Panc1 (cell line): ENCODE data around the gene RFTN1. TPM values are rescaled to one million over a fixed set of nuclear protein-coding genes. Genes with fewer than 3 reads are reported as not detected.

Experiments used
- ATAC-seq: fragments of 200-7000 bp; cut with Tn5 transposase; 2 replicates; pipeline ENCODE4 v1.9.1; 2020; ENCODE audit warnings: mild to moderate bottlenecking, moderate library complexity
- BruUV-seq: library from RNA; stranded (reverse); fragments of 400-500 nt; replicated peaks from 2 replicates; lab custom pipeline; 2021; lab: Mats Ljungman, UMichigan
- CTCF ChIA-PET: fragments of 300-600 bp; sonication (Branson Sonifier 250); formaldehyde crosslinking; loops from one replicate; lab custom pipeline; 2022; ENCODE audit warnings: antibody characterized with exemption; lab: Charles Lee
- POLR2A ChIA-PET: fragments of 300-600 bp; sonication (Branson Sonifier 250); formaldehyde crosslinking; loops from one replicate; lab custom pipeline; 2022; ENCODE audit warnings: antibody characterized with exemption; lab: Charles Lee
- DNase-seq: peaks from one replicate; pipeline ENCODE4 v3.0.0-alpha.2; 2010; ENCODE audit warnings: low read depth, low spot score
- H3K27ac ChIP-seq: 2 replicates; pipeline ENCODE4 v1.5.1; 2011; ENCODE audit warnings: mild to moderate bottlenecking, low read length, inconsistent platforms
- H3K27me3 ChIP-seq: fragments of 200-500 bp; sonication (Bioruptor generic); 2 replicates; pipeline ENCODE4 v1.6.0; 2014; ENCODE audit warnings: low read length, inconsistent platforms; ENCODE audit not compliant: control insufficient read depth, insufficient read depth
- H3K36me3 ChIP-seq: fragments of 200-500 bp; sonication (Bioruptor generic); 2 replicates; pipeline ENCODE4 v1.5.1; 2014; ENCODE audit warnings: inconsistent platforms, mild to moderate bottlenecking, low read length, moderate library complexity; ENCODE audit not compliant: control insufficient read depth, insufficient read depth
- H3K4me1 ChIP-seq: 2 replicates; pipeline ENCODE4 v1.5.1; 2011; ENCODE audit warnings: inconsistent platforms, mild to moderate bottlenecking, low read length, moderate library complexity; ENCODE audit not compliant: control insufficient read depth, insufficient read depth
- H3K4me3 ChIP-seq, 2 experiments: 2 replicates each; pipeline ENCODE4 v1.5.1; 2011 to 2012; ENCODE audit warnings: low read depth in 2 of 2, low read length in 2 of 2, mild to moderate bottlenecking in 2 of 2, inconsistent platforms in 1 of 2, moderate library complexity in 1 of 2
- H3K9me3 ChIP-seq: fragments of 200-500 bp; sonication (Bioruptor generic); 2 replicates; pipeline ENCODE4 v1.5.1; 2014; ENCODE audit warnings: low read depth, mild to moderate bottlenecking, inconsistent platforms, low read length, moderate library complexity; ENCODE audit not compliant: control insufficient read depth, insufficient read depth
- CTCF ChIP-seq: fragments of 450-650 bp; IDR thresholded peaks from 2 replicates; pipeline ENCODE4 v1.5.1; 2017; ENCODE audit warnings: mild to moderate bottlenecking
- POLR2AphosphoS5 ChIP-seq: IDR thresholded peaks from 2 replicates; pipeline ENCODE4 v1.6.1; 2012; ENCODE audit warnings: mild to moderate bottlenecking, low read depth, low read length, moderate library complexity
- SIN3A ChIP-seq: IDR thresholded peaks from 2 replicates; pipeline ENCODE4 v1.6.1; 2012; ENCODE audit warnings: low read depth, mild to moderate bottlenecking, low read length, moderate library complexity, borderline replicate concordance; ENCODE audit not compliant: insufficient read depth
- TCF7L2 ChIP-seq: IDR thresholded peaks from 2 replicates; pipeline ENCODE4 v1.6.1; 2011; ENCODE audit warnings: mild to moderate bottlenecking, low read depth, low read length, inconsistent platforms
- in situ Hi-C: cut with HindIII; loops from 2 replicates; pipeline ENCODE4 v1.10.0; 2016; ENCODE audit warnings: low sequenced_read_pairs, low pct_unique_long_range_greater_than_20kb
- intact Hi-C: fragments of 100-400 bp; cut with micrococcal nuclease; formaldehyde crosslinking; loops from one replicate; pipeline ENCODE4 v1.10.0; 2022; ENCODE audit not compliant: unreplicated experiment
- total RNA-seq: library from RNA; stranded (reverse); gene quantifications from one replicate; pipeline ENCODE4 v1.2.1, GENCODE V29; 2021; ENCODE audit not compliant: unreplicated experiment
- TF ChIP-seq, protein P1 (sequence below), 2 experiments: IDR thresholded peaks; 2 replicates each; pipeline ENCODE4 v1.6.1; 2011 to 2012; ENCODE audit warnings: low read depth in 2 of 2, control low read depth in 1 of 2, low read length in 1 of 2, mild to moderate bottlenecking in 1 of 2, moderate library complexity in 1 of 2; ENCODE audit not compliant: insufficient read depth in 1 of 2

The RFTN1 gene
- total RNA-seq, 1 experiment from 2014 or later = 0.90 TPM

GRCh38 chr3:16439163-16439847 lies 74.2 kb downstream of the RFTN1 start:
- no peak overlapping the region for H3K4me3 ChIP-seq
- H3K9me3 ChIP-seq = no peaks in the 10 kb centered on the region
- ChIA-PET POLR2A (no interaction called here), CTCF (no interaction called here)
- no peaks in the 10 kb centered on the region for H3K4me1 ChIP-seq
- in situ Hi-C loops = no loop called here
- no peaks in the 10 kb centered on the region for H3K27me3 ChIP-seq
- no TSS peak for BruUV-seq
- no peaks in the 10 kb centered on the region for H3K36me3 ChIP-seq
- H3K27ac ChIP-seq = no peak overlapping the region
- intact Hi-C loops = no loop called here
- no peak for TF ChIP-seq SIN3A
- TF ChIP-seq CTCF = no peak
- TF ChIP-seq, protein P1, sequence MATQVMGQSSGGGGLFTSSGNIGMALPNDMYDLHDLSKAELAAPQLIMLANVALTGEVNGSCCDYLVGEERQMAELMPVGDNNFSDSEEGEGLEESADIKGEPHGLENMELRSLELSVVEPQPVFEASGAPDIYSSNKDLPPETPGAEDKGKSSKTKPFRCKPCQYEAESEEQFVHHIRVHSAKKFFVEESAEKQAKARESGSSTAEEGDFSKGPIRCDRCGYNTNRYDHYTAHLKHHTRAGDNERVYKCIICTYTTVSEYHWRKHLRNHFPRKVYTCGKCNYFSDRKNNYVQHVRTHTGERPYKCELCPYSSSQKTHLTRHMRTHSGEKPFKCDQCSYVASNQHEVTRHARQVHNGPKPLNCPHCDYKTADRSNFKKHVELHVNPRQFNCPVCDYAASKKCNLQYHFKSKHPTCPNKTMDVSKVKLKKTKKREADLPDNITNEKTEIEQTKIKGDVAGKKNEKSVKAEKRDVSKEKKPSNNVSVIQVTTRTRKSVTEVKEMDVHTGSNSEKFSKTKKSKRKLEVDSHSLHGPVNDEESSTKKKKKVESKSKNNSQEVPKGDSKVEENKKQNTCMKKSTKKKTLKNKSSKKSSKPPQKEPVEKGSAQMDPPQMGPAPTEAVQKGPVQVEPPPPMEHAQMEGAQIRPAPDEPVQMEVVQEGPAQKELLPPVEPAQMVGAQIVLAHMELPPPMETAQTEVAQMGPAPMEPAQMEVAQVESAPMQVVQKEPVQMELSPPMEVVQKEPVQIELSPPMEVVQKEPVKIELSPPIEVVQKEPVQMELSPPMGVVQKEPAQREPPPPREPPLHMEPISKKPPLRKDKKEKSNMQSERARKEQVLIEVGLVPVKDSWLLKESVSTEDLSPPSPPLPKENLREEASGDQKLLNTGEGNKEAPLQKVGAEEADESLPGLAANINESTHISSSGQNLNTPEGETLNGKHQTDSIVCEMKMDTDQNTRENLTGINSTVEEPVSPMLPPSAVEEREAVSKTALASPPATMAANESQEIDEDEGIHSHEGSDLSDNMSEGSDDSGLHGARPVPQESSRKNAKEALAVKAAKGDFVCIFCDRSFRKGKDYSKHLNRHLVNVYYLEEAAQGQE (IDR thresholded peaks at IDR 0.05; ENCODE audit: insufficient read depth in 1 of 2, low read depth in 2 of 2, low read length in 1 of 2) = no peak
- TF ChIP-seq TCF7L2 = no peak
- no peak for TF ChIP-seq POLR2AphosphoS5
- no peak for DNase-seq
- ATAC-seq = no peak

GRCh38 chr3:16437640-16438039 lies 75.9 kb downstream of the RFTN1 start:
- in situ Hi-C loops (no loop called here), intact Hi-C loops (no loop called here)
- no peaks in the 10 kb centered on the region for H3K27me3 ChIP-seq
- BruUV-seq = no TSS peak
- ATAC-seq = no peak
- ChIA-PET POLR2A (no interaction called here), CTCF (no interaction called here)
- TF ChIP-seq CTCF = no peak
- TF ChIP-seq, protein P1 (IDR thresholded peaks at IDR 0.05; ENCODE audit: insufficient read depth in 1 of 2, low read depth in 2 of 2, low read length in 1 of 2) = no peak
- no peak for TF ChIP-seq SIN3A
- no peak for TF ChIP-seq TCF7L2
- no peak for TF ChIP-seq POLR2AphosphoS5
- no peaks in the 10 kb centered on the region for H3K9me3 ChIP-seq
- no peaks in the 10 kb centered on the region for H3K4me1 ChIP-seq
- H3K36me3 ChIP-seq = no peaks in the 10 kb centered on the region
- no peak overlapping the region for H3K27ac ChIP-seq
- no peak overlapping the region for H3K4me3 ChIP-seq
- DNase-seq = no peak
